Measurements from ENCODE around the gene ECT2L.

The ECT2L gene

DNA sequence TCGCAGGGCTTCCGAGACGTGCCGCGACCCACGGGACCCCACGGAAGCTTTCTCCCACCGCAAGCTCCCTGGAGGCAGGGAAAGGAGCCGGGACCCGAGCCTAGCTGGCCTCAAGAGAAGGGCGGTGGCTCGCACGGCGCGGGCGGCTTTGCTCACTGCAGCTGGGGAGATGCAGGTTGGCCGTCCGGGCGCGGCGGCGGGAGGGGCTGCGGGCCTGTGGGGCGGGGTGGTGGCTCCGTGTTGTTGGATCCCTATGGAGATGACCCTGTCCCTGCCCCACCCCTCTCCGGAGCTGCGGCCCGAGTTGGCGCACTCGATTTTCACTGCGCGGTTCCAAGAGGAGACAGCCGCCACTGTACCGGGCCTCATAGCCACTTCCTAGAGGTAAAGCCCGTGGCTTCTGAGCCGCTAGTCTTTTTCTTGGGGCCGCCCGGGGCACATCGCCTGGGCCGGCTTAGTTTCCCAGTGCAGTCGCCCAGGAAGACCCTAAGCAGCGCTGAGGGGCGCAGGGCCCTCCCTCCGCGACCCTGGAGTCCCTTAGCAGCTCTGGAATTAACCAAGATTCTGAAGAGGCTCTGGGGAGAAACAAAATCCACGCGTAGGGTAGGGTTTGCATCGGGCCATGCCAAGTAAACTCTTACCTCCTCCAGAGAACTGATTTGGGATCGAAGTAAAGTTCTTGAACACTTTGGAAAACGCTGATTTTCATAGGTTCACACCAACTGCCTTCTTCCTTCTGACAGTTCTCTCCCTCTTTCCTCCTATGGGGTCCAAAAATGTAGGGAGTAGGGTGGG lies at the start of gene ECT2L:
Gene ECT2L (plus strand): TSS at position 279 of the 795 bp plus-strand sequence. CDS start 17,188 bp downstream, outside the sequence.
- H2AFZ ChIP-seq (ENCODE audit: low read length), result no peak within 1 kb of the TSS
- H4K20me1 ChIP-seq (ENCODE audit: insufficient read depth, low read length), result no peaks in the 10 kb centered on the region
- H3K9me2 ChIP-seq (ENCODE audit: low read depth, low read length), result no peaks in the 10 kb centered on the region
- no peaks in the 10 kb centered on the region for H3K9me3 ChIP-seq (ENCODE audit: low read length)
- H3K9ac ChIP-seq (ENCODE audit: low read length), result no peak within 1 kb of the TSS
- H3K4me2 ChIP-seq (ENCODE audit: low read length), result no peak within 1 kb of the TSS
- no peaks in the 10 kb centered on the region for H3K4me1 ChIP-seq (ENCODE audit: insufficient read depth, low read length, severe bottlenecking)
- H3K27ac ChIP-seq (ENCODE audit: low read depth, low read length, poor library complexity, severe bottlenecking), result no peak within 1 kb of the TSS
- TF ChIP-seq EZH2 (IDR thresholded peaks at IDR 0.05; ENCODE audit: borderline replicate concordance, low read length) (no peak), CTCF (IDR thresholded peaks at IDR 0.05; ENCODE audit: low read length) (no peak)
- H3K4me3 ChIP-seq (ENCODE audit: low read depth, low read length, poor library complexity, severe bottlenecking), result no peak within 1 kb of the TSS
- no peaks in the 10 kb centered on the region for H3F3A ChIP-seq (ENCODE audit: insufficient read depth, low read length)
- H3K27me3 ChIP-seq (ENCODE audit: insufficient read depth, low read length), result no peaks in the 10 kb centered on the region
- no peaks in the 10 kb centered on the region for H3K36me3 ChIP-seq (ENCODE audit: insufficient read depth, low read length)
- no peaks in the 10 kb centered on the region for H3K79me2 ChIP-seq (ENCODE audit: insufficient read depth, low read length)

GRCh38 chr6:138752017-138752416 lies 43.9 kb upstream of the ECT2L start:
- Histone ChIP-seq H3F3A (ENCODE audit: insufficient read depth, low read length) (no peaks in the 10 kb centered on the region), H3K4me2 (ENCODE audit: low read length) (no peak overlapping the region), H3K4me3 (ENCODE audit: low read depth, low read length, poor library complexity, severe bottlenecking) (no peak overlapping the region), H3K79me2 (ENCODE audit: insufficient read depth, low read length) (no peaks in the 10 kb centered on the region), H3K4me1 (ENCODE audit: insufficient read depth, low read length, severe bottlenecking) (no peaks in the 10 kb centered on the region), H2AFZ (ENCODE audit: low read length) (no peak overlapping the region), H3K9me3 (ENCODE audit: low read length) (no peaks in the 10 kb centered on the region), H3K27me3 (ENCODE audit: insufficient read depth, low read length) (no peaks in the 10 kb centered on the region), H3K9me2 (ENCODE audit: low read depth, low read length) (no peaks in the 10 kb centered on the region), H4K20me1 (ENCODE audit: insufficient read depth, low read length) (no peaks in the 10 kb centered on the region), H3K9ac (ENCODE audit: low read length) (no peak overlapping the region), H3K36me3 (ENCODE audit: insufficient read depth, low read length) (no peaks in the 10 kb centered on the region), H3K27ac (ENCODE audit: low read depth, low read length, poor library complexity, severe bottlenecking) (no peak overlapping the region)
- TF ChIP-seq EZH2 (IDR thresholded peaks at IDR 0.05; ENCODE audit: borderline replicate concordance, low read length), result no peak
- TF ChIP-seq CTCF (IDR thresholded peaks at IDR 0.05; ENCODE audit: low read length), result peak; percentile 30; the same call in 1 of the 2 replicates

- Histone ChIP-seq H3K9me3 (ENCODE audit: low read length) (no peaks in the 10 kb centered on the region), H4K20me1 (ENCODE audit: insufficient read depth, low read length) (no peaks in the 10 kb centered on the region), H3K9ac (ENCODE audit: low read length) (no peak overlapping the region), H3K9me2 (ENCODE audit: low read depth, low read length) (no peaks in the 10 kb centered on the region), H3K79me2 (ENCODE audit: insufficient read depth, low read length) (no peaks in the 10 kb centered on the region), H3K27me3 (ENCODE audit: insufficient read depth, low read length) (no peaks in the 10 kb centered on the region), H3K4me3 (ENCODE audit: low read depth, low read length, poor library complexity, severe bottlenecking) (no peak overlapping the region), H2AFZ (ENCODE audit: low read length) (no peak overlapping the region), H3K4me1 (ENCODE audit: insufficient read depth, low read length, severe bottlenecking) (no peaks in the 10 kb centered on the region), H3K4me2 (ENCODE audit: low read length) (no peak overlapping the region), H3K27ac (ENCODE audit: low read depth, low read length, poor library complexity, severe bottlenecking) (no peak overlapping the region), H3F3A (ENCODE audit: insufficient read depth, low read length) (no peaks in the 10 kb centered on the region), H3K36me3 (ENCODE audit: insufficient read depth, low read length) (no peaks in the 10 kb centered on the region)
- TF ChIP-seq CTCF (IDR thresholded peaks at IDR 0.05; ENCODE audit: low read length) (no peak), EZH2 (IDR thresholded peaks at IDR 0.05; ENCODE audit: borderline replicate concordance, low read length) (no peak)
These were observed 38.8 kb upstream of the ECT2L start for GRCh38 chr6:138757136-138757535.
